Urinary bladder (tissue), 4 donors: Measurements from ENCODE around the gene PRDM16. TPM values are rescaled to one million over a fixed set of nuclear protein-coding genes. Genes with fewer than 3 reads are reported as not detected.

Experiments used
- DNase-seq: peaks from one replicate; pipeline ENCODE4 v3.0.0-alpha.2; 2015; ENCODE audit errors: extremely low spot score
- H3K27ac ChIP-seq: one replicate; pipeline ENCODE4 v1.5.1; 2013; ENCODE audit warnings: low read depth, mild to moderate bottlenecking, moderate library complexity
- H3K36me3 ChIP-seq: one replicate; pipeline ENCODE4 v1.6.1; 2013; ENCODE audit warnings: mild to moderate bottlenecking, moderate library complexity; ENCODE audit not compliant: insufficient read depth
- H3K4me1 ChIP-seq: one replicate; pipeline ENCODE4 v1.6.1; 2013; ENCODE audit warnings: mild to moderate bottlenecking, moderate library complexity; ENCODE audit not compliant: insufficient read depth
- H3K4me3 ChIP-seq: one replicate; pipeline ENCODE4 v1.5.1; 2013; ENCODE audit warnings: low read depth, low read length
- WGBS: extraction: QIAGEN DNeasy Blood & Tissue Kit; methylation state at CpG from one replicate; pipeline ENCODE4 v1.1.7; 2013; 5-methylcytosine and 5-hydroxymethylcytosine counted together
- polyA plus RNA-seq: library from polyadenylated mRNA; stranded (reverse); fragments of 200-250 nt; gene quantifications from one replicate; pipeline ENCODE4 v1.2.3, GENCODE V29; 2013
- total RNA-seq: library from RNA; depleted of rRNA; stranded (reverse); fragments of >200 nt; gene quantifications from one replicate; pipeline ENCODE4 v1.2.3, GENCODE V29; 2014
- donor health status: healthy with polysubstance abuse.
- donor health status: healthy.

PRDM16 gene
- total and polyA plus RNA-seq, 2 donors: 2.8 to 3.7 TPM

- Histone ChIP-seq H3K27ac (no peak overlapping the region), H3K4me1 (peaks cover 2% of the 10 kb centered on the region), H3K4me3 (no peak overlapping the region), H3K36me3 (no peaks in the 10 kb centered on the region)
- WGBS: 70% methylated on average over 11 of the region's 11 CpGs
- no peak for DNase-seq
Measured at GRCh38 chr1:3375245-3375644, 306.2 kb downstream of the PRDM16 start.

GRCh38 chr1:3377166-3377565, 308.2 kb downstream of the PRDM16 start:
- peaks cover 2% of the 10 kb centered on the region for H3K4me1 ChIP-seq
- H3K4me3 ChIP-seq: no peak overlapping the region
- WGBS: 84% methylated on average over 12 of the region's 12 CpGs
- no peaks in the 10 kb centered on the region for H3K36me3 ChIP-seq
- no peak for DNase-seq
- H3K27ac ChIP-seq: no peak overlapping the region

DNA sequence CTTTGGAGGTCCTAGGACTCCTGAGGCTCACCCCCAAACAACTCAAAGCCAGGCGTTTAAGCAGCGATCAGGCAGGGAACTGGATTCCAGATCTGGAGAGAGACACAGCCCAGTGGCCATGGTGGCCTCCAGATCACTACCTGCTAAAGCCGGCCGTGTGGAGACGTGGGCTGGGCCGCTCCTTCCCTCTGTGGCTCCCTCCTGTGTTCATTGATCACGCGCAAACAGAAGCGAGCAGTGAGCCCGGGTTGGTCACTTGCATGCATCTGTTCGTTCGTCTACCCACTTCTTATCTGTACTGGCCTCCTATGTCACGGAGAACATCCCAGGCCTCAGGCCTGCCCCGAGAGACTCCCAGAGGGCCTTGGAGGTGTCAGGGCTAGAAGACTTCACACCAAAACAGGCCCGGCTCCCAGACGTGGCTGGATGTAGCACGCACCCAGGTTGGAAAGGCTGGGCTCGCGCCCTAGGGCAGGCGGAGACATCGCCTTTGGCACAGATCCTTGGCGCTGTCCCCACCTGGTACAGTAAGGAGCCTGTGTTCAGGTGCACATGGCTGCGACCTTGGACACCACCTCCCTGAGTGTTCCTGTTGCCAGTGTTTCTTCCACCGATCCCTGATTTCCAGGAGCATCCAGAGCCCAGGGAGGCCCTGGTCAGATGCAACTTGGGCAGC, 308.7 kb downstream of the PRDM16 start:
- no peak overlapping the region for H3K4me3 ChIP-seq
- H3K36me3 ChIP-seq: no peaks in the 10 kb centered on the region
- no peak for DNase-seq
- H3K27ac ChIP-seq: no peak overlapping the region
- WGBS: 83% methylated on average over 24 of the region's 24 CpGs
- peaks cover 2% of the 10 kb centered on the region for H3K4me1 ChIP-seq

DNA sequence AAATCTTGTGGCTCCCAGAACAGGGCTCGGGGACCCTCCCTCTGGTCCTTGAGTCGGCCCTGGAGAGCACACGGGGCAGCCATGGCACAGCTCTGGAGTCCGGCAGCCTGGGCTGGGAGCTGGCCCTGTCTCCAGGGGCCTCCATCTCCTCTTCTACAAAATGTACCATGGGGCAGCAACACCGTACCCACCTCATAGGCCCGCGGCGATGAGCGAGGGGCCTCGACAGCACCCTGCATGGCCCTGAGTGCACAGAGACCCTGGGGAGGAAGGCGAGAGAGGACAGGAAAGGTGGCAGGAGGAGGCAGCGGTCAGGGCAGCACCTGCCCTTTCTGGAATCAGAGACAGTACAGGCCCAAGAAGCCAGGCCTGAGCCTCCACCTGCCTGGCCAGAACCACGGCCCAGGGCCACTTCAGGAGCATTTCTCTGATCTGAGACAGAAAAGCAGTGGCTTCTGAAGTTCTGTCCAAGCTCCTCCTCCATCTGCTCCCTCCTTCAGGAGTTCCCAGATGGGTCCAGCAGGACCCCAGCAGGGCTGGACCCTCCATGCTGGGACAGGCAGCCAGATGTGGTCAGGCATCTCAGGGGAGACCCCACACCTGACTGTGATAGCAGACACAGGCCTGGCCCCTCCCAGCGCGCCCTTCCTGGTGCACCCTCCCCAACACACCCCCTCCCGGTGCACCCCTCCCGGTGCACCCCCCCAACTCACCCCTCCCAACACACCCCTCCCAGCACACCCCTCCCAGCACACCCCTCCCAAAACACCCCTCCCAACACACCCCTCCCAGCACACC, 309.6 kb downstream of the PRDM16 start:
- DNase-seq: no peak
- Histone ChIP-seq H3K4me1 (peaks cover 2% of the 10 kb centered on the region), H3K4me3 (no peak overlapping the region), H3K36me3 (no peaks in the 10 kb centered on the region), H3K27ac (no peak overlapping the region)
- 90% methylated on average over 17 of the region's 17 CpGs for WGBS

- H3K4me1 ChIP-seq: peaks cover 2% of the 10 kb centered on the region
- no peak overlapping the region for H3K4me3 ChIP-seq
- no peak for DNase-seq
- H3K27ac ChIP-seq: no peak overlapping the region
- WGBS: 82% methylated on average over 6 of the region's 6 CpGs
- no peaks in the 10 kb centered on the region for H3K36me3 ChIP-seq
Measured at GRCh38 chr1:3379934-3380333, 310.9 kb downstream of the PRDM16 start.

DNA sequence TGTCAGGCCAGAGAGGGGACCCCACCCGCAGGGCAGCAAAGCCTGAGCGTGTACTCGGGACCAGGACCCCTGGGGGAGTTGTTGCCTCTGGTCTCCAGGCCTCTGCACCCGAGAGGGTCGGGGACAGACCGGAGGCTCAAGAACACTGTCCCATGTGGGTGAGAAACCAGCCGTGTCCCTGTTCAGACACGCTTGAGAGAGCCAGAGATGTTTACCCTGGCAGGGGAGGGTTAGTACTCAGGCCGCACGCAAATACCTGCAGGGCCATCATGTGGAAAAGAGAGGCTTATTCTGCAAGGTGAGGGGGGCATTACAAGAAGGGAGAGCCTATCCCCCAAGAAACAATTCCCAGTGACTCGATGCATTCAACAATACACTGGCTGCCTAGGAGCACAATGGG, 311.5 kb downstream of the PRDM16 start:
- 74% methylated on average over 11 of the region's 11 CpGs for WGBS
- Histone ChIP-seq H3K4me3 (no peak overlapping the region), H3K27ac (no peak overlapping the region), H3K36me3 (no peaks in the 10 kb centered on the region), H3K4me1 (peaks cover 2% of the 10 kb centered on the region)
- peak; percentile 51 for DNase-seq

DNA sequence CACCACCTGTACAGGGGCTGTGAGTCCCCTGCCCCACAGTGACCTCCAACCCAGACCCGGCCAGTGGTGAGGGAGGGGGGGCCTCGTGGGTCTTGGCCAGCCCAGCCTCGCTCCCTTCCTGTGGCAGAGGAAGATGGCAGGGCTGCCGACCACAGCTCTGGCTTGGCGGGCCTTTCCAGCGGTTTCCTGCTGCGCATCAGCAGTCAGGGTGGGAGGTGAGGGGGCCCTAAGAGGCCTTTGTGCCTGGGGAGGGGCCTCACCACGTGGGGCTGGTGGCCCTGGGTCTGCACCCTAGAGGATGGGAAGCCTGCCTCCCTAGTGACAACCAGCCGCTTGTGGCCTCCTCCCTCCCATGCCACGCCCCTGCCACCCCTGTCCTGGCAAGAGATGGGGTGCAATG, 312.9 kb downstream of the PRDM16 start:
- WGBS: 64% methylated on average over 10 of the region's 10 CpGs
- Histone ChIP-seq H3K4me3 (no peak overlapping the region), H3K27ac (no peak overlapping the region)

GRCh38 chr1:3382326-3383057, 313.5 kb downstream of the PRDM16 start:
- H3K4me1 ChIP-seq: peaks cover 2% of the 10 kb centered on the region
- WGBS: 69% methylated on average over 14 of the region's 14 CpGs
- DNase-seq: no peak
- H3K27ac ChIP-seq: no peak overlapping the region
- H3K36me3 ChIP-seq: no peaks in the 10 kb centered on the region
- no peak overlapping the region for H3K4me3 ChIP-seq

More for the DNA sequence above, 312.9 kb downstream of the PRDM16 start:
- Histone ChIP-seq H3K4me1 (peaks cover 2% of the 10 kb centered on the region), H3K36me3 (no peaks in the 10 kb centered on the region)
- DNase-seq: no peak

DNA sequence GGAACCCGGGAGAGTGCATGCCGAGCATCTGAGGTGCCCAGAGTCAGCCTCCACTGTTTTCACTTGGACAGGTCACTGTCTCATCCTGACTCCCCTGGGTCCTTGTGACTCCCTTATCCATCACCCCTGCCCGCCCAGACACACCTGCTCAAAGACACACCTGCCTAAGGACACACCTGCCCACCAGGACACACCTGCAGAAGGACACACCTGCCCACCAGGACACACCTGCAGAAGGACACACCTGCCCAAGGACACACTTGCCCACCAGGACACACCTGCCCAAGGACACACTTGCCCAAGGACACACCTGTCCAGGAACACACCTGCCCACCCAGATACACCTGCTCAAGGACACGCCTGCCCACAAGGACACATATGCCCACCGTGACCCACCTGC, 314.7 kb downstream of the PRDM16 start:
- Histone ChIP-seq H3K36me3 (no peaks in the 10 kb centered on the region), H3K27ac (no peak overlapping the region), H3K4me3 (no peak overlapping the region), H3K4me1 (peaks cover 2% of the 10 kb centered on the region)
- no peak for DNase-seq
- WGBS: 92% methylated on average over 5 of the region's 5 CpGs

GRCh38 chr1:3384407-3384806, 315.4 kb downstream of the PRDM16 start:
- DNase-seq: no peak
- peaks cover 2% of the 10 kb centered on the region for H3K4me1 ChIP-seq
- H3K27ac ChIP-seq: no peak overlapping the region
- no peak overlapping the region for H3K4me3 ChIP-seq
- no peaks in the 10 kb centered on the region for H3K36me3 ChIP-seq
- 53% methylated on average over 12 of the region's 12 CpGs for WGBS

DNA sequence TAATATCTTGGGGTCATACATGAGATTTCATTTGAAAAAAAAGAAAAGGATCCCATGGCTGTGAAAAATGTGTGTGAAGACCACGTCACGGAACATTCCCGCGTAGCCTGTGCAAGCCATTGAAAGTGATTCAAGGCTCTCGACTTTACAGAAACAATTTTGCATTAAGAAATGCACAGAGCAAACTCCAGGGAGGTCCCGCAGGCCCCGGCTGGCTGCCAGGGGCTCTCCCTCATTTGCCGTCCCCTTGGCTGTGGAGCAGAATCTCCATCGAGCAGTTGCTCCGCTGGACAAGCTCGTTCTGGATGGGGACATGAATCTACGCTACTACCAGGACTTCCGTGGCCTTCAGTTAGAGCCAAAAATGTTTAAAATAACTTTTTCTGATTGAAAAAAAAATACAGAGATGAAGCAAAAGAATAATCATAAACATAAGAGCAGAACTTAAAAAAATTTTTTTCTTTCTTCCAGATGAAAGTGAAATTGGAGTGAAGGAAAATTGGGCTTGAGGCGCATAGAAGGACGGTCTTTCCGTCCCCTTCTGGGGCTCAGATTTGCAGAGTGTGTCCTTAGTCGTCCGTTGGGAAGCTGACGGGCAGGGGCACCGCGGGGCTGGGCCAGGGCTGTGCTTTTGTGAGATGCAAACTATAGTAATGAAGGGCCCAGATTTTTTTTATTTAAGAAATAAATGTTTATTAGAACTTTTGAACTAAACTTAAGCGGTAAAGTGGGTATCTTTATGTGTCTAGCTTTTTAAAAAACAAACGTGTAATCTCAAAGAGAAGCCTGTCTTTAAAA, 317.4 kb downstream of the PRDM16 start:
- DNase-seq: no peak
- no peaks in the 10 kb centered on the region for H3K36me3 ChIP-seq
- no peak overlapping the region for H3K27ac ChIP-seq
- H3K4me3 ChIP-seq: no peak overlapping the region
- WGBS: 85% methylated on average over 23 of the region's 23 CpGs
- no peaks in the 10 kb centered on the region for H3K4me1 ChIP-seq

DNA sequence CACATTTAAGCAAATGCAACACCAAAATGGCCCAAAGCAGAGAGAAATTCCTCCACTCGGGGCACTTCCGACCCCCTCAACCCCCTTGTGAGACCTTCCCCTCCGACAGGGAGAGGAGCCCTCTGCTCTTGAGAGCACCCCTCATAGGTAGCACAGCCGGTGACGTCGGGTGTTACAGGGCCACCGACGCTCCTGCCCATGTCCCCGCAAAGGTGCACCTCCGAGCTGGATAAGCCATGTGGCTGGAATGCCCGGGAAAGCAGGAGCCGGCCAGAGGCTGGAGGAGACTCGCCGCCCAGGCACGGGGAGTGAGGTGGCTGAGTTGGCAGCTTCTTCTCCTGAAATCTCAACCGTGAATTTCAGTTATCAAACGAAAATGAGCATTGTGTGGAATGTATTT, 318.4 kb downstream of the PRDM16 start:
- Histone ChIP-seq H3K36me3 (no peaks in the 10 kb centered on the region), H3K4me1 (no peaks in the 10 kb centered on the region), H3K27ac (no peak overlapping the region), H3K4me3 (no peak overlapping the region)
- DNase-seq: no peak
- 65% methylated on average over 17 of the region's 17 CpGs for WGBS

- Histone ChIP-seq H3K4me1 (peaks cover 3% of the 10 kb centered on the region), H3K27ac (no peak overlapping the region), H3K4me3 (no peak overlapping the region), H3K36me3 (no peaks in the 10 kb centered on the region)
- 59% methylated on average over 23 of the region's 23 CpGs for WGBS
- DNase-seq: no peak
Measured at GRCh38 chr1:3389093-3389833, 320.3 kb downstream of the PRDM16 start.
